B cell (primary cell): ENCODE results near the gene UBL4A. TPM values are rescaled to one million over a fixed set of nuclear protein-coding genes. Genes with fewer than 3 reads are reported as not detected.

ENCODE experiments used
- ATAC-seq: fragments of 200-7000 bp; cut with Tn5 transposase; one replicate; pipeline ENCODE4 v1.10.0; 2021; ENCODE audit warnings: low read depth, mild to moderate bottlenecking, moderate number of reproducible peaks, moderate library complexity
- CTCF ChIA-PET: fragments of 350-600 bp; sonication (Branson Sonifier 250); formaldehyde crosslinking; loops from one replicate; lab custom pipeline; 2021; ENCODE audit warnings: antibody characterized with exemption, inconsistent platforms; lab: Charles Lee
- POLR2A ChIA-PET: fragments of 350-600 bp; sonication (Branson Sonifier 250); formaldehyde crosslinking; loops from one replicate; lab custom pipeline; 2021; ENCODE audit warnings: antibody characterized with exemption; lab: Charles Lee
- DNase-seq: peaks from one replicate; pipeline ENCODE4 v3.0.0; 2013
- H2AFZ ChIP-seq: 2 replicates; pipeline ENCODE4 v1.6.1; 2012; ENCODE audit warnings: mild to moderate bottlenecking, low read depth, low read length; ENCODE audit not compliant: insufficient read depth, poor library complexity, severe bottlenecking
- H3K27ac ChIP-seq, 2 donors: 1 replicate in 1 of 2; 2 replicates in 1 of 2; pipeline ENCODE4 v1.5.1; 2012 to 2013; ENCODE audit warnings: low read length in 2 of 2, mild to moderate bottlenecking in 2 of 2, moderate library complexity in 1 of 2
- H3K27me3 ChIP-seq, 4 experiments: fragments of 200-600 bp in 1 of 4; sonication (generic) in 1 of 4; replicated peaks in 1 of 4; 1 replicate in 2 of 4; 2 replicates in 2 of 4; pipeline versions ENCODE4 v1.6.1 to v1.7.0; 2013 to 2016; ENCODE audit warnings: low read length in 3 of 4, mild to moderate bottlenecking in 2 of 4, mixed read lengths in 1 of 4, moderate library complexity in 1 of 4; ENCODE audit not compliant: insufficient read depth in 4 of 4, control insufficient read depth in 3 of 4; ENCODE audit errors: control extremely low read depth in 1 of 4
- H3K36me3 ChIP-seq, 2 experiments: replicated peaks in 1 of 2; 1 replicate in 1 of 2; 2 replicates in 1 of 2; pipeline versions ENCODE4 v1.6.1 to v1.7.1; 2013; ENCODE audit warnings: low read length in 1 of 2; ENCODE audit not compliant: insufficient read depth in 2 of 2, control insufficient read depth in 1 of 2; ENCODE audit errors: control extremely low read depth in 1 of 2, extremely low read depth in 1 of 2
- H3K4me1 ChIP-seq, 2 donors: fragments of 200-600 bp in 1 of 2; sonication (generic) in 1 of 2; 1 replicate in 1 of 2; 2 replicates in 1 of 2; pipeline versions ENCODE4 v1.5.1 to v1.6.1; 2013 to 2017; ENCODE audit warnings: low read length in 2 of 2; ENCODE audit not compliant: control insufficient read depth in 2 of 2, insufficient read depth in 2 of 2
- H3K4me2 ChIP-seq: replicated peaks from 2 replicates; pipeline ENCODE3; 2012; ENCODE audit warnings: mild to moderate bottlenecking, low read depth, low read length; ENCODE audit not compliant: poor library complexity, severe bottlenecking
- H3K4me3 ChIP-seq, 5 experiments: fragments of 200-600 bp in 1 of 5; sonication (generic) in 1 of 5; 1 replicate in 3 of 5; 2 replicates in 2 of 5; pipeline versions ENCODE4 v1.5.1 to v1.7.0; 2011 to 2016; ENCODE audit warnings: low read length in 4 of 5, mild to moderate bottlenecking in 4 of 5, low read depth in 2 of 5, control low read depth in 1 of 5, moderate library complexity in 1 of 5; ENCODE audit not compliant: insufficient read depth in 1 of 5; ENCODE audit errors: control extremely low read depth in 1 of 5, extremely low read depth in 1 of 5
- H3K79me2 ChIP-seq: fragments of 200-600 bp; sonication (generic); one replicate; pipeline ENCODE4 v1.6.0; 2016; ENCODE audit warnings: low read length; ENCODE audit not compliant: control insufficient read depth, insufficient read depth
- H3K9ac ChIP-seq: fragments of 200-600 bp; sonication (generic); 2 replicates; pipeline ENCODE4 v1.6.1; 2017; ENCODE audit warnings: mild to moderate bottlenecking, low read length, moderate library complexity
- H3K9me3 ChIP-seq, 3 donors: one replicate each; pipeline versions ENCODE4 v1.6.1 to v1.7.1; 2013; ENCODE audit warnings: low read length in 2 of 3; ENCODE audit not compliant: control insufficient read depth in 2 of 3, insufficient read depth in 1 of 3; ENCODE audit errors: control extremely low read depth in 1 of 3
- H4K20me1 ChIP-seq: 2 replicates; pipeline ENCODE4 v1.6.0; 2012; ENCODE audit warnings: mild to moderate bottlenecking, low read length; ENCODE audit not compliant: insufficient read depth, control insufficient read depth, poor library complexity, severe bottlenecking
- H3K27ac Mint-ChIP-seq: one replicate; pipeline ENCODE4 v1.8.0; 2021; ENCODE audit warnings: mixed read lengths
- H3K27me3 Mint-ChIP-seq: one replicate; pipeline ENCODE4 v1.8.0; 2021; ENCODE audit warnings: mixed read lengths
- H3K4me1 Mint-ChIP-seq: one replicate; pipeline ENCODE4 v1.8.0; 2021; ENCODE audit warnings: mixed read lengths
- H3K4me3 Mint-ChIP-seq: one replicate; pipeline ENCODE4 v1.8.0; 2021; ENCODE audit warnings: mixed read lengths
- H3K9me3 Mint-ChIP-seq: one replicate; pipeline ENCODE4 v1.8.0; 2022; ENCODE audit warnings: mixed read lengths; ENCODE audit not compliant: insufficient read depth
- CTCF ChIP-seq: fragments of 200-600 bp; IDR thresholded peaks from one replicate; pipeline ENCODE4 v1.8.0; 2022; ENCODE audit warnings: antibody characterized with exemption, mild to moderate bottlenecking
- EZH2 ChIP-seq: IDR thresholded peaks from 2 replicates; pipeline ENCODE4 v1.6.1; 2012; ENCODE audit warnings: borderline replicate concordance, low read depth, mild to moderate bottlenecking, moderate library complexity, low read length; ENCODE audit not compliant: insufficient read depth, poor library complexity, severe bottlenecking
- WGBS: methylation state at CpG from one replicate; pipeline ENCODE4 v1.1.5; 2013; ENCODE audit warnings: missing lambda C conversion rate; ENCODE audit not compliant: insufficient coverage; 5-methylcytosine and 5-hydroxymethylcytosine counted together
- intact Hi-C: fragments of 100-400 bp; cut with micrococcal nuclease; formaldehyde crosslinking; loops from one replicate; pipeline ENCODE4 v1.10.0; 2022
- polyA plus RNA-seq: library from polyadenylated mRNA; depleted of rRNA; stranded (reverse); fragments of >200 nt; gene quantifications from 2 replicates; pipeline ENCODE4 v1.2.3, GENCODE V29; 2012
- total RNA-seq, 2 donors: library from RNA; stranded (reverse); fragments of 120-200 nt in 1 of 2; gene quantifications; 1 replicate in 1 of 2; 2 replicates in 1 of 2; pipeline versions ENCODE4 v1.2.3 to v1.2.4, GENCODE V29; 2013 to 2022

Gene UBL4A
- total and polyA plus RNA-seq, 2 donors (not counting 1 experiment from before 2014, with no cell fraction given) = 13.1 to 23.3 TPM

- H3K4me1 Mint-ChIP-seq = peaks cover 5% of the 10 kb centered on the region
- DNase-seq = no peak
These were observed 12.7 kb downstream of the UBL4A start for GRCh38 chrX:154473683-154474082.

More at GRCh38 chrX:154473683-154474082, 12.7 kb downstream of the UBL4A start:
- ChIA-PET POLR2A (no interaction called here), CTCF (no interaction called here)
- TF ChIP-seq EZH2 = no peak
- TF ChIP-seq CTCF = no peak
- Mint-ChIP-seq H3K4me3 (no peak overlapping the region), H3K27ac (no peak overlapping the region), H3K9me3 (no peaks in the 10 kb centered on the region), H3K27me3 (no peaks in the 10 kb centered on the region)
- no peak overlapping the region for H3K4me3 ChIP-seq
- no peak overlapping the region for H3K9ac ChIP-seq
- no peaks in the 10 kb centered on the region for H4K20me1 ChIP-seq
- H3K27ac ChIP-seq = no peak overlapping the region
- H3K9me3 ChIP-seq = no peaks in the 10 kb centered on the region
- no peak overlapping the region for H2AFZ ChIP-seq
- intact Hi-C loops = no loop called here
- no peaks in the 10 kb centered on the region for H3K27me3 ChIP-seq
- H3K36me3 ChIP-seq = peaks cover 0 to 18% of the 10 kb centered on the region in 2 experiments
- no peak overlapping the region for H3K4me2 ChIP-seq
- peaks cover 0 to 7% of the 10 kb centered on the region in 2 donors for H3K4me1 ChIP-seq
- no peaks in the 10 kb centered on the region for H3K79me2 ChIP-seq
- no peak for ATAC-seq
- no CpG with 5 or more reads among the region's 7 CpGs for WGBS
